SK-MEL-5 (cell line): ENCODE measurements around the gene MAML2. TPM values are rescaled to one million over a fixed set of nuclear protein-coding genes. Genes with fewer than 3 reads are reported as not detected.
A peak's percentile ranks its signal among the peaks of the same experiment; 100 is the strongest.

Source experiments
- DNase-seq: peaks from one replicate; pipeline ENCODE4 v3.0.0-alpha.2; 2016; ENCODE audit warnings: low read depth, low spot score
- in situ Hi-C: cut with HindIII; loops from 2 replicates; pipeline ENCODE4 v1.10.0; 2016; ENCODE audit warnings: low sequenced_read_pairs, high pct_unique_total_duplicates, low pct_unique_long_range_greater_than_20kb
- total RNA-seq: library from RNA; depleted of rRNA; stranded (reverse); fragments of >200 nt; shearing (Covaris generic); gene quantifications from 2 replicates; pipeline ENCODE4 v1.2.3, GENCODE V29; 2014

Gene MAML2
- total RNA-seq, 1 experiment from 2014 or later, result 3.5 TPM

DNA sequence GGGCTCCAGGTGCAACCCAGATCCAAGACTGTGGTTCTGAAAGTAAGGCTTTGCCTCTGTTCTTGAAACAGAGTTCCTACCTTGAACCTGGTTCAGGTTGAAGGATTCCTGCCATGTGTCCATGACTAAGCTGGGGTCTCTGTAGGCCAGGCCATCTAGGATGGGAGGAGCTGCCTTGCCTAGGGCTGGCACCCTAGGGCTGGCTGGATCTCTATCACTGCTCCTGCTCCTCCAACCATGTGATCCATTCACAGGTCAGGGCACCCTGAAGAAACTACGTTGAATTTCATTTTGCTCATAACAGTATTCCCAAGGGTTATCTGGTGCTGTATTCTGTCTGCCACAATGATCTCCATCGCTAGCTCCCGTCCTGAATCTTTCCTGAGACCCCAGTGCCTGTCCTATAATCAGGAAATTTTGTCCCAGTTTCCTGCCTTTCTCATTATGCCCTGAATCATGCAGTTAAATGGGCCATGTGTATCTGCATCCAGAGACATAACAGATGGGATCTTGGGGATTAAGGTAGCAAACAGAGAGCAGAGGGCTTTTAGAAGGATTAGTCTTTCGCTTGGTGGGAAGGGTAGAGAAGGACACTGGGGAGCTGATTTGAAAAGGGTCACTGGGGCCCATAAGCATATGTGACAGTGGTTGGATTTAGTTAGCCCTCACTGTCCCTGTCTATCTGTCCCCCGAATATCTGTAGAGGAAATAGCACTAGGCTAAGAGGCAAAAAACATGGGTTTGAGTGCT, 320.9 kb downstream of the MAML2 start:
- no peak for DNase-seq
- in situ Hi-C loops, result no loop called here

DNA sequence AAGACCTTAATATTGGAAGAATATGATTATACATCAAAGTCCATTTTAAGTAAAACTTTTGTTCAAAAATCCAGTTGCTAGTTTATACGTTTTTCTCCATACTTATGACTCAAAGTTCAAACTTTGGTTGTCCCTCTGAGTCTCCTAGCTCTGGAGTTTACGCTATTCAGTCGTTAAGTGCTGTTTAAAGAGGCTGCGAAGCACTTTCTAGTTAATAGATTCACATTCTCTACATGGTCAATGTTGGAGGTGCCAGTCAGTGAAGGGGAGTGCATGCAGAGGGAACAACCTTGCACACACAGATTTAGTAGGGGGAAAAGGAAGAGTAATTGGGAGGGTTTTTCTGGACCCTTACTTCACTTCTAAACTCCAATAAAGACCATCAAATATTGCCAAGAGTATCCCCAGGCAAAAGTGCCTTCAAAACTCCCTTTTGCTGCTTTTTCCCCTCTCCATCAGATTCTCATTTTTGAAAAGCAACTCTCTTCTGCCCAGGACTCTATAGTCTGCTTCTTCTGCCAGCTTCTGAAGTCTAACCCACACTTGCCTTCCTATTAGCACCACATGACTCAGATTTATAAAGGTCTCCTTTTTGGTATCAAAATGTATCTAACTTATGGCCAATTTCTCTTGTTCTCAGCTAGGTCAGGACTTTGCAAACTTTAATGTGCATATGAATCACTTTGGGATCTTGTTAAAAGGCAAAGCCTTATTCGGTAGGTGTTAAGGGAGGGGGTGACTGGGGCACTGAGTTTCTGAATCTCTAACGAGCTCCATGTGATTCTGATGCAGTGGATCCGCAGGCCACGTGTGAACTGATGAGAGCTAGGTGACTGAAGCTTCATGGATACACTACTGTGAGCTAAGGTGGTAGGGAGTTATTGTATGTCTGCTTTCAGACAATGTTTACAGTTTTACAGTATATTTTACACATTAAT, 322.9 kb downstream of the MAML2 start:
- DNase-seq, result no peak
- in situ Hi-C loops, result no loop called here

DNA sequence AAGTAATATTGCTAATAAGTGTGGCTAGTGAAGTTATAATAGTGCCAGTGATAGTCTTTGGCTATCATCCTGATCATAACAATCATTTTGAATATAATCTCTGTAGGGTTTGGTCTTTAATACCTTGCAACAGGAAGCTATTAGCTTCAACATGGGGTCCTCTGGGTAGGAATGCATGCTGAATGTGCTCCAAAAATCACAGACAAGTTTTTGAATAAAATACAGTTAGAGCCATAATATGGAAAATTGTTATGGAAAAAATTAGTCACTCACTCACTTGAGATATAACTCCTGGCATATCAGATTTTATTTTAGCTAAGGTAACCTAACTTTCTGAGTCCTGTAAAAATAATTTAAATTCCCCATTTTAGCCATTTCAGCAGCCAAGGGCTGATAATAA, 323.7 kb downstream of the MAML2 start:
- in situ Hi-C loops, result no loop called here
- DNase-seq, result no peak

DNA sequence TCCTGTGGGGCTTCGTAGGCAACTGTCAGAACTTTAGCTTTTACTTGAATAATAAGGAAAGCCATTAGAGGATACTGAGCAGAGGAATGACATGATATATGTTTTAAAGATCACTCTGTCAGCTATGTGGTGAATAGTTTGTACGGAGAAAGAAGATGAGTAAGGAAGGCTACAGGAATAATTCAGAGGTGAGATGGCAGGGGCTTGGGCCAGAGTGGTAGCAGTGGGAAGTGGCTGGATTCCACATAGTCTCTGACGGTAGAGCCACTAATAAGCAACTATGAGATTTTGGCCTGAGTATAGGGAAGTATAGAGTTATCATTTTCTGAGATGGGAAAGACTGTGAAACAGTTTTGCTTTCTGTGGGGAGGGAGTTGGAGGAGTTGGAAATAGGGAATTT, 325.1 kb downstream of the MAML2 start:
- in situ Hi-C loops, result no loop called here

DNA sequence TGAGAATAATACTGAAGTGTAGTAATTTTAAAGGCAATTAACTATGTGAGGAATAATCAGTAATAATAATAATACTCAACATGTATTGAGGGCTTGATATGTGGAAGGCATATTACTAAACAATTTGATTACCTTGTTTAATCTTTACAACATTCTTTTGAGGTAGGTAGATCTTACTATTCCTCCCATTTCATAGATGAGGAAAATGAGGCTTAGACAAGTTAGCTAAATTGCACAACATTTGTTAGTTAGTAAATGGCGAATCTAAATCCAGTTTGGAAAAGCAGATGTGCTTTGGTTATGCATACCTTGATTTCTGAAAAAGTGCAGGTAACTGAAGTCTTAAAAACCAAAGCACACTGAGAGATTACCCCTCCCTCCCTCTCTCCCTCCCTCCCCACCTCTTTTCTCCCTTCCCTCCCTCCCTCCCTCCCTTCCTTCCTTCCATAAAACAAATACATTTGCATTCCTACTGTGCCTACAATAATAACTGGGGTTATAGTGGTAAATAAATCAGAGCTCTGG, 326.0 kb downstream of the MAML2 start:
- in situ Hi-C loops, result no loop called here
- no peak for DNase-seq

More for the DNA sequence above, 325.1 kb downstream of the MAML2 start:
- DNase-seq, result no peak

DNA sequence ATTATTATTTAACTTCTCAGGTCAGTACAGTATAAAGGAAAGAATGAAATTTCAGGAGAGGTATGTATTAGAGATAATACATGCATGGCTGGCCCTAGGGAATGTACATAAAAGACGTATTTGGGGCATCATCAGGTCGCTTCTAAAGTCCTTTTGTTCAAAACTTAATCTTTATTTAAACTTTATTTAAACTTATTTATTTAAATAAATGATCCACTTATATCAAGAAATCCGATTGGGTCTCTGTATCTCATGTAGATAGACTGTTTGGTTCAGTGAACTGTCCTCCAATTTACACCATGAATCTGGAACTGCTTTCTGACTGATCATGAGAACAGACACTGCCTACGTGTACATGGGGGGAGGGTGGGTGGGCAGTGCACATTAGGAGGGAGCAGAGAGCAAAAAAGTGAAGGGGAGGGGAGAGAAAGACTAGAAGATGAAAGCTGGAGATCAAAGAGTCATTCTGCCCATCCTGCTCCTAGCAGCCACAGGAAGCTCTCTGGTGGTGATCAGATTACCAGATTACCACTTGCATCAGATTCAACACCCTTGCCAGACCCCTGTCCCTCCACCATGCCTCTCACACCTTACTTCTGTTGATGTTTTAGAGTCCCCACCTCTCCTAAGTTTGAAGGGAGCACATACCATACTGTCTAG, 327.0 kb downstream of the MAML2 start:
- in situ Hi-C loops, result no loop called here
- DNase-seq, result no peak

DNA sequence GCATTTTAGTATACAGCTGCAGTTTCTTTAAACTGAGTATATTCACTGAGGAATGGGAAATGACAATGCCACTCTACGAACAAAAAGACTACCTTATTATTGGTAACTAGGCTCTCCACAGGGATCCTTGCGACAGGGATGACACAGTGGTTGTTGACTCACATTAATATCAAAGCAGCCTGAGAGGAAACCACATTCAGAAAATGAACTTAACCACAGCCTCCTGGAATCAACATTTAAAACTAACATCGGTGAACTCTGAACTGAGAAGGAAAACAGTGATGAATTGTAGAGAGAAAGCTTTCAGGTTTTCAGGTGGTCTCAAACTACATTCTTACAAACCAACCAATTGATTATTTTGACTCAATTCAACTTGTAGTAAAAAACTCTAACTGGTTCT, 328.8 kb downstream of the MAML2 start:
- DNase-seq, result peak; percentile 2
- in situ Hi-C loops, result no loop called here

DNA sequence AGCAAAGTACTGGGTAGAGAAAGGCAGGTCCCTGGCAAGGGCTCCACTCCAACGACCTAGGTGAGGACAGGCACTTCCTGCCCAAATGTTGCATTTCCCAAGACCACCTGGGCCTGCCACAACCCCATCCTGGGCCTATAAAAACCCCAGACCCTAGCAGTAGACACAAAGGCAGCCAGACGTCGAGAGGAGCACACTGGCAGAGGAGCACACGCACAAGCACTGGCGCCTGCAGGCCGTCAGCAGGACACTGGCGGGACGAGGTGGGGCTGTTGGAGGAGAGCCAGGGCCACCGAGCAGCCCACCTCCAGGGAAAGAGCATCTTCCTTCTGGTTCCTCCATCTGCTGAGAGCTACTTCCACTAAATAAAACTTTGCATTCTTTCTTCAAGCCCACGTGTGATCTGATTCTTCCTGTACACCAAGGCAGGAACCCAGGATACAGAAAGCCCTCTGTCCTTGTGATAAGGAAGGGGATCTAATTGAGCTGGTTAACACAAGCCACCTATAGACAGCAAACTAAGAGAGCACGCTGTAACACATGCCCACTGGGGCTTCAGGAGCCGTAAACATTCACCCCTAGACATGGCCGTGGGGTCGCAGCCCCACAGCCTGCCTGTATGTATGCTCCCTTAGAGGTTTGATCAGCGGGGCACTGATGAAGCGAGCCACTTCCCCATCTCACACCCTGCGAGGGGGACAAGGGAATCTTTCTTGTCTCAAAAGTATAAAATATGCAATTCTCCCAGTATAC, 329.4 kb downstream of the MAML2 start:
- in situ Hi-C loops, result no loop called here
- DNase-seq, result no peak

DNA sequence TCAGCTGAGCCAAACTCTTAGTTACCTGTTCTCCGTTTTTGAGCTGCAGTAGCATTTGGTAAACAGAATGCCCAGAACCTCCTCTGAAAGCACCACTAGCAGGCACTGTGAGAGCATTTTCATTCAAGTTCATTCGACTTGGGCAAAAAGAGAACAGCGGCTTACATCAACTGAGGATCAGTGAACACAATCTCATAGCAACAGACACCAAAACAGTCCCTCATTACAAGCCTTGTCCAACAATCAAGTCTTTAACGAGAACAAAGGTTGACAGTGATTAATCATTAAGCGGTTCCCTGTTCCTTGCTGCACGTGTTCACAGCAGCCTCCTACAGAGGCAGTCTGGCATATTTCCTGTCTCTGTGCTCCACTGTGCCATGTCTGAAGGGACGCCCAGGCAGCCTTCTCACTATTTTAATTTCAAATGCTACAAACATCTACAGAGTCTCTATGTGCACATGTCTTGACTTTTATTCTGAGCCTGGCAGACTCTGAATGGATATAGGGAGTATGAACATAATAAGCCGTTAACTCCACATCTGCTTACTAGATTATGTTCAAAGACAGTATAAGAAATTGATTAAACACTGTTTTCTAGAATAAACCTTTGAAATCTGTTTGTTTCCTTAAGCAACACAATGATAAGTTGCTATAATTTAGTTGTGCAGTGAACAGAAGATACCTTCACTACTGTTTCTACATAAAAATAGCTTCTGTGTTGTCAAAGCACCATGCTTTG, 330.7 kb downstream of the MAML2 start:
- in situ Hi-C loops, result no loop called here
- DNase-seq, result peak; percentile 89

DNA sequence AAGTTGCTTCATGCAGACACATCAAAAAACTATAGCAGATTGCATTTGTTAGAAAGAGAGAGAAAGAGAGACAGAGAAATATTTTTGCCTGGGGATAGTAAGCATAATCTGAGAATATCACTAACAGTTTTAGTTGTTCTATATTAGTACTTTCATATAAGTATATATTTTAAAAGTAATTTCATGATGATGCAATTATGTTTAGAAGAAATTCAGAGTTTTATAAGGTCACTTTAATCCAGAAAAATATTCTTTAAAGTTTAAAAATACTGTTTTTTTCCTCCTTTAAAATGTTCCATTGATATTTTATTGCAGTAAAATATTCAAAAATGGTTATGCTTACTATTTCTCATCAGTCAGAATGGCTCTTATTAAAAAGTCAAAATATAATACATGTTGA, 332.3 kb downstream of the MAML2 start:
- no peak for DNase-seq
- in situ Hi-C loops, result no loop called here

DNA sequence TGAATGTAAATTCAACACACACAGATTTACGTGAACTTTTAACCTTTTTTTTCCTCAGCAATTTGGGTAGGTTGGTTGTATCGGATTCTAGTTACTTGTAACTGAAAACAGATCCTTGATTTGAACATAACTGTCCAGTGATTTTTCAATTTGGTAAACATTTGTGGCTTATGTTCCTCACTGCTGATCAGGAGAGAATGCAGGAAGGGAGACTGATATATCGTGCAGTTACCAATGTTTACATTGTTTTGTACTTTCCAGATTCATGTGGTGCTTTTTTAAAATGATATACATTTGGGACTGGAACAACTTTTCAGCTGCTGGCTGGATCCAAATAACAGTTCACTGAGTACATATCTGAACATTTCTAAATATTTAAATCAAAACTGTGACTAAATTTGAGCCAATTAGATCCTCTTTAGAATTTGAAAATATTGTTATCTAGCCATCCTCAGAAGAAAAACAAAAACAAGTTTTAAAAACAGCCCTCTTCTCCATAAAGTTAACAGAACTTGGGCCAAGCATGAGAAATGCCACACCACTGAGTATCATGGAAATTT, 334.8 kb downstream of the MAML2 start:
- in situ Hi-C loops, result no loop called here
- DNase-seq, result no peak

DNA sequence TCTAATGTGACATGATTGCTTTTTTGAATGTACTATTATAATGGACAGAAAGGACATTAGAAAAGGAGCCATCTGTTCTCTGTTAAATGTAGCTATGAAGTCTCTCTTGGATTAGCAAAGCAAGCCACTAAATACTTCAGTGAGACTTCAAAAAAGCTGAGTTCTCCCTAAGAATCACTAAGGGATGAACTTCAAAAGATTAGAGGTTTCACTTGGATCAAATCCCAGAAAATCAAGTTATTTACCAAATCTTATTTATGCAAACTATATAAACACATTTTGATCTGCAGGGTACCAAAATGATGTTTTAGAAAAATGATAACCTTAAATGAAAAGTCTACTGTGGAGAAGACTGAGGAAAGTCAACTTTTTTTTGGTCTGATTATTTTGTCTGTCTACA, 337.0 kb downstream of the MAML2 start:
- in situ Hi-C loops, result no loop called here
- DNase-seq, result no peak

DNA sequence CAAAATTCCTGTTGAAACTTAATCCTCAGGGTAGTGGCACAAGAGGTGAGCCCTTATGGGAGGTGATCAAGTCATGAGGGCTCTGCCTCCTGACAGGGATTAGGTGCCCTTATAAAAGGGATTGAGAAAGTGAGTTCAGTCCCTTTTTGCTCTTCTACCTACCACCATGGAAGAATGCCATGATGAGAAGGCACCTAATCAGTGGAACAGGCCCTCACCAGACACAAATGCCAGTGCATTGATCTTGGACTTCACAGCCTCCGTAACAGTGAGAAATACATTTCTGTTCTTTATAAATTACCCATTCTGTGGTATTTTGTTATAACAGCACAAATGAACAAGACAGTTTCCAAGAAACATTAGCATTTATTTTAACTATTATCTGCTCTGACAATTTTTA, 338.1 kb downstream of the MAML2 start:
- no peak for DNase-seq
- in situ Hi-C loops, result no loop called here

DNA sequence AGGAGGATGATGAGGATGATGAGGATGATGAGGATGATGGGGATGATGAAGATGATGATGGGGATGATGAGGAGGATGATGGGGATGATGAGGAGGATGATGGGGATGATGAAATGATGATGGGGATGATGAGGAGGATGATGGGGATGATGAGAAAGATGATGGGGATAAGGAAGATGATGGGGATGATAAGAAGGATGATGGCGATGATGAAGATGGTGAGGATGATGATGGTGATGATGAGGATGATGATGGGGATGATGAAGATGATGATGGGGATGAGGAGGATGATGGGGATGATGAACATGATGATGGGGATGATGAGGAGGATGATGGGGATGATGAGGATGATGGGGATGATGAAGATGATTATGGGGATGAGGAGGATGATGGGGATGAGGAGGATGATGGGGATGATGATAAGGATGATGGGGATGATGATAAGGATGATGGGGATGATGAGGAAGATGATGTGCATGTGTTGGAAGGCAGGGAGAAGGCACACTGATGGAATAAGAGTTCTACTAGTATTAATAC, 340.2 kb downstream of the MAML2 start:
- in situ Hi-C loops, result no loop called here
- no peak for DNase-seq

DNA sequence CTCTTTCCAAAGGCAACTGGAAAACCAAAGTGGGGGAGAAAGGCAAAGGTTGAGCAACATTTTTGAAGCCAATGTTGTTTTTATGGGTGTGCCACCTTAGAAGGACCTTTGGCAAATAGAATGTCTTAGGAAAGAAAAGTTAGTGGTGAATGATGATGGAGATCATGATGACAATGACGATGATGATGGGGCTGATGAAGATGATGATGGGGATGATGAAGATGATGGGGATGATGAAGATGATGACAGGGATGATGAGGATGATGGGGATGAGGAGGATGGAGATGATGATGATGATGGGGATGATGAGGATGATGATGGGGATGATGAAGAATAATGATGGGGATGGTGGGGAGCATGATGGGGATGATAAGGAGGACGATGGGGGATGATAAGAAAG, 340.7 kb downstream of the MAML2 start:
- in situ Hi-C loops, result no loop called here
- DNase-seq, result no peak

DNA sequence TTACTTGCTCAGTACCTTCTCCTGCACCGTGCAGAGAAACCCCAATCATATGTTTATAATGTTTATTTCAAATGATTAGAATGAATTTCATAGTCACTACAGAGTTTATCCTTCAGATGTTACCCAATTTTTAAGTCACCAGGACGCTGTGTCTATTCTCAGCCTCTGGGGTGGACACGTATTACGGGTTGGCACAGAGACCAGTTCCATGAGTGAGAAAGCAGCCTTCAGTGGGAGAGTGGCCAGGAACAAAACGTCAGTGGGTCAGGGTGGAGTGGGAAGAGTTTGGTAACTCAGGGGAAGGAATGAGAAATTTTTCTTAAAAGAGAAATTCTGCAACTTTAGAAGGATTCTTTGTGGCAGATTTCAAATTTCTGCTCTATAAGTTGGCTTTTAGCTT, 342.0 kb downstream of the MAML2 start:
- in situ Hi-C loops, result no loop called here
- DNase-seq, result no peak
